HG03521 (cell line): ENCODE measurements around the gene SP140.
"Not testable (repeated sequence)": the region's sequence is repeated elsewhere in the genome, so short reads cannot be mapped to it uniquely, and the experiment has no call there.

Experiments used
- ATAC-seq: cut with Tn5 transposase; IDR thresholded peaks from one replicate; pipeline ENCODE4 v1.9.1; 2021; ENCODE audit warnings: mild to moderate bottlenecking, moderate library complexity; ENCODE audit not compliant: unreplicated experiment

SP140 gene

DNA sequence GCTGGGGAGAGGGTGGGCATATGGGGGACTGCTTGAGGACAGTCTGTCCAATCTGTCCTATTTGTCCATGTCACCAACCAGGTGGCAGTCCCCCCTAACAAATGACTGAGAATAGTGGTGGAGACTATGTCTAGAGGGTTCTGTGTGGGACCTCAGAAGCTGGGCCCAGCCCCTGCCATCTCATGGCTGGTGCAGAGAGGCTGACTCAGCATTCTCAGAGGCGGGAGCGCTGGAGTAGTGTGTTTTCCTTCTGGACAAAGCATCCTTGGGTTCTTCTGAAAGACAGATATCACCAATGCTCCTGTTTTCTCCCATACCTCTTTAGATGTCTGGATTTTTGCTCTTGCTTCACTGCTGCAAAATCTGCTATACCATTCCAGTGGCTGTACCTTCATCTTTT is 57.4 kb downstream of the SP140 start:
- ATAC-seq: no peak

DNA sequence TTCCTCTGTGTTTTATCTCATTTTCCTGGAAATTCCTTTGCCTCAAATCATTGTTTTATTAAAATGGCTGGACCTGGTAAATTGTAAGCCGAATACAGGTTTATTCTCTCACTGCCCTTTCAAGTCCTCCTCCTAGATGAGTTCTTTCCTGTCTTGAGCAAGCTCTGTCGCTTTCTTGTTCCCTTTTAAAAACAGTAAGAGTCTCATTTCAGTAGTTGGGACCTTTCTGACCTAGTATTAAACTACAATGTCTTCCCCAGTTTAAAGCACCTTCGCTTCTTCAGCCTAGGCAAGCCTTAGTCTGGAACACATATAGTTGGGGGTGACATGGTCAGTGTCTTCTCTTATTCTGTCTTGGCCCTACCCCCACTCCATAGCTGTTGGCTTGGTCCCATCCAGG is 60.5 kb downstream of the SP140 start:
- no peak for ATAC-seq

DNA sequence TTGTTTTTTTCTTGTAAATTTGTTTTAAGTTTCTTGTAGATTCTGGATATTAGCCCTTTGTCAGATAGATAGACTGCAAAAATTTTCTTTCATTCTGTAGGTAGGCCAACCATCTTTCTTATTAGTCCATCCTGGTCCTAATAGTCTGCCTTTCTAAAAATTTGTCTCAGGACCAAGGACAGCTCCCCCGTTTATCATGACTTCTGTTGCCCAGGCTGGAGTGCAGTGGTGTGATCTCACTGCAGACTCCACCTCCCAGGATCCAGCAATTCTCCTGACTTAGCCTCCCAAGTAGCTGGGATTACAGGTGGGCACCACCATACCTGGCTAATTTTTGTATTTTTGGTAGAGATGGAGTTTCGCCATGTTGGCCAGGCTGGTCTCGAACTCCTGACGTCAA is 63.8 kb downstream of the SP140 start:
- ATAC-seq: not testable (repeated sequence)

DNA sequence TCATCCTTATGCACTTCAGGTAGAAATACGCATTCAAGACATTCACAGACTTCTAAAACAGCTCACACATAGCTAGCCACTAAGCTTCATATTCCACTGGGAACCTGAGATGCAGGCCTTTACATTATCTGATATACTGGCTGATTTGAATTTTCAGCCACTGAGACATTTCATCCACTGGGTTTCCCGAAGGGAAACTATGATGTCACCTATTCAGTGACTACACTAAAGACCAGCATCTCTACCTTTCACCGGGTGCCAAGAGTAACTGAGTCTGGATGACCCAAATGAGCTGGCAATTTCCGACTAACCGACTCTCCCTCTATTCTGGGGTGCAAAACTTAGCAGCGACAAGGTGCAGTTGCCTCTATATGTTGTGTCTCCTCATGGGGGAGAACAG is 69.7 kb downstream of the SP140 start:
- ATAC-seq: no peak

DNA sequence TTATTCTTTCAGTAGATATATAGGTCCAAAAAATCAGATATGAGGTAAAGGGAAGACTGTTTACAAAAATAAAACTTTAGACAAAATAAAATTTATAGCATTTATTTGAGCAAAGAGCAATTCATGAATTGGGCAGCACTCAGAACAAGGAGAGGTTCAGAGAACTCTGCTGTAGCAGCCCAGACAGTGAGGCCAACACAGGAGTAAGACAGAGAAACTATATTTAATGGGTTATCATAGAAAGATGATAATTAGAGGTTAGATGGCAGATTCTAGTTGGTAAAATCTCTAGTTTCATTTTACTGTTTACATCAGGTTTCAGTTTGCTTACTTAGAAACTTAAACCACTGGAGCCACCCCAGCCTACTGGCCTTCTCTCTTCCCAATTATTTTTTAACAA is 71.4 kb downstream of the SP140 start:
- no peak for ATAC-seq

DNA sequence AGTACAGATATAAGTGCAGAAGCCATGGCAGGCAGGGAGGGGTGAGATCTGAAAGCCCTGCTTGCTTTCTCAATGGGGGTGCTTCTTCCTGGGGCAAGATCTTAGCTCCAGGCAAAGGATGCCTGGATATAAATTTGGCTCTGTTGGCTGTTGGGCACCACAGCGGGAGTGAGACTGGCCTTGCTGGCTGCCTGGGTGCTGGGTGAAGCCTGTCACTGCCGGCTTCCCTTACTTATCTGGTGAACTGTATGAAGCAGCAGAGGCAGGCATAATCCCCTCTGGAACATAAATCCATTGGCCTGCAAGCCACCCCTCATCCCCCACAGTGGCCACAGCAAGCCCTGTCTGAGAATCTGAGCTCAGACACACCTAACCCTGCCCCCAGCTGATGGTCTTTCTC is 74.1 kb downstream of the SP140 start:
- no peak for ATAC-seq

DNA sequence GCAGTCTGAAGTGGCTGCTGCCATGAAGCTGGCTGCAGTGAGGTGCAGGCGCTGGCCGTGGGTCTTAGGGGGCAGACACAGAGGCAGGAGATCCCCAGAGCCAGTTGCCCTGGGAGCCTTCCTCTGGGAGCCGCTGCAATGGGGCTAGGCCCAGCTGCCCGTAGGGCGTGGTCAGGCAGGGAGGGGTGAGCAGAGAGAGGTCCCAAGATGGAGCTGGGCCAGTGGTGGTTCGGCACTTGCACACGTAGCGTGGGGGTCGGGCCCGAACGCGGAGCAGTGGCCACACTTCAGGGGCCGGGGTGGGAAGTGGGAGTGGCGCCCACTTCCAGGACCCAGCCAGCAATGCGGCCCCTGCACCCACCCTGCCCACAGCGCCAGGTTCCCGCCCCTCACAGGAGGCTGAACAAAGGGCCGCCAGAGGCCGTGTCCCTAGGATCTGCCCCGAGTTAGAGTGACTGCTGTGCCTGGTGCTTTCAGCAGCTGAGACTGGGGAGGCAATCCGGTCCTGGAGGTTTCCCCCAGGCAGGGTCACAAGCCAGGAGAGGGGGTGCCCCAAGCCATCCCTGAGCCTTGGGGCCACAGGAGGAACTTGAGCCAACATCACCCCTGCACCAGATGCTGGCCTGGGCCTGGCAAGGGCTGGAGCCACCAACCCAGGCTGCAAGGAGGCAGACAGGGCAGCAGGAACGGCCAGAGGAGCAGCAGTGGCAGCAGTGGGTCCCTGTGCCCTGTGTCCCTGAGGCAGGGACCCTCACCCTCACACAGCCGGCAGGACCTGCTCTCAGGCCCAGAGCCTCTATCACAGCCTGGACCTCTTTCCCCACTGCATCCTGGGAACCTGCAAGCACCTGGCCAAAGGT is 80.1 kb downstream of the SP140 start:
- no peak for ATAC-seq

DNA sequence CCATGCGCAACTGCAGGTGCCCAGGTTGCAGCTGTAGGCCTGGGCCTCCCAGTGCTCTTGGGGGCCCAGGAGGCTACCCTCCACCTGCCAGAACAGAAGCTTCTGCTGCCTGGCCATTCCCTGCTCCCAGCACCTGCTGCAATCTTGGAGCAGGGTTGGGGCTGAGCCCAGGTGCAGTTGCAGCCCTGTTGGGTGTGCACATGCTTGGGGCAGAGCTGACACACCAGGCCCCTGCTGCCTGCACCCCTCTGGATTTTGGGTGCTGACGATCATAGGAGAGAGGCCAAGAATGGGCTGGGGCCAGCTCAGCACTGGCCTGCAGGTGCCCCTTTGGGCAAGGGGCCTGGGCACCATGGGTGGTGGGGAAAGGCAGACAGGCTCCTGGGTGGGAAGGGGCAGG is 80.9 kb downstream of the SP140 start:
- no peak for ATAC-seq

DNA sequence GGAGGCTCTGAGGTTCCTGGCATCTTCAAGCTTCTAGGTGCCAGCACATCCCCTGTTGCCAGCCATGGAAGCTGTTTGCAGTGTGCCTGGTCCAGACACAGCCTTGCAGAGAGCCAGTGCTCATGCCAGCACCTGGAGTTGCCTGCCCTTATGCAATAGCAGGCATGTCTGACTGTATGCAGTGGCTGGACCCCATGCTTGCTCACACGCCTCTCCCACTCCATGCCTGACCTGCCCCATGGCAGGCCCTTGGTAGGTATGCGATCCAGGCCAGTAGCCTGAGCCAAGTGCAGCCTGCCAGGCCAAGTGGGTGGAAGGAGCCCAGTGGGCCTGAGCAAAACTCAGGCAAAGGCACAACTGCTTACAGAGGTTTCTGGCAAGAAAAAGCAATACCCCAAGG is 81.9 kb downstream of the SP140 start:
- ATAC-seq: no peak

DNA sequence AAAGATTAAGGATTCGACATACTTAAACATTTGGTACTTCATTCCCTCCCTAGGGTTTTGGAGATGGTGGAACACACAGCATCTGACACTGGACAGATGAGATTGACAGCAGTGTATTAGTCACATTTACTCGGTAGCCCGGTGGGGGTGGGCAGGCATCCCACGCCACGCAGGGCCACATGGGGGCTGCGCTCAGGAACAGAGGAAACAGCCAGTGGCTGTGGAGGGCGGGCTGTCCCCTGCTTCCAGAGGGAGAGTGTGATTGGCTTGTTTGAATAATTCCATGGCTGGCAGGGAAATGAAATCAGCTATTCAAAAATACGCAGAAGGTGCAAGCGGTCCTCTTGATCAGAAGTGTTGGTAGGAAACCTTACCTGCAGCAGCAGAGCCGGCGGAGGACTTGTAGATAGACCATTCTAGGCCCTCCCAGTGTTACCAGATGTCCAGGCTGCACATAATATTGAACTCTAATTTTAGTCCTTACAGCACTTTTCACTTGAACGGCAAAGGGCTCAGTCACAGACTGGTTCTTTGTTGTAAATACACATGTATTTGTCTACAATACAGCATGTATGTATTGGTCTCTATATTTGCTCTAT is 83.0 kb downstream of the SP140 start:
- no peak for ATAC-seq

DNA sequence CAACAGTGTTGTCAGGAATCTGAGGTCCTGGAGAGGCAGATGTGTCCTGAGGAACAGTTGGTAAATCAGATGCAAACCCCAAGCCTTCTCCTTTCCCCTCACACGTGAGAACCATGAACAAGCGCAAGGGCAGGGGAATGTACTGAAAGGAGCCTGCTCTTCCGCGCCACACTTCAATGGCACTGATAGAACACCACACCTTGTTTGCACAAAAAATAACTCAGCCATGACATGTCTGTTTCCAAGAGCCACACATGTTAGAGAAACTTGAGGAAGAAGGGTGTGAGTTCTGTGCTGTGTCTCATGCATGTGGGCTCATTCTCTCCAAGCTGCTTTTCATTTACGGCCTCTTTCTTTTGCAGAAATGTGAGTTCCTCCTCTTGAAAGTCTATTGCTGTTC is 85.3 kb downstream of the SP140 start:
- not testable (repeated sequence) for ATAC-seq

DNA sequence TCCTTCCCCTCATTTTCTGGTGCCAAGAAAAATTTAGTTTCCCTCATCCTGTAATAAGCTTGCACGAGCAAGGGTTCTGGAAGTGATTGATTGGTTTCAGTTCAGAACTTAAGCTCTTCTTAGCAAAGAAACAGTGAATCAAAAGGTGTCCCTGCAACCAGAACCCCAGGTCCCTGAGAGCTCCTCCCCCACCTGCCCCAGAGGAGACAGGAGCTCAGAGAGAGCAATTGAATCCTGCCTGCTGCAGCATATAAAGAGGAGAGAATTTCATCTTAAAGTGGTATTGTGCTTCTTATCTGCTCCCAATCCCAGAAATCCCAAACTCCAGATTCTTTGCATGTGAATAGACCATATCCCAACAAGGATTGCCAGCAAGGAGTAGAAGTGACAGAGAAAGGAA is 86.1 kb downstream of the SP140 start:
- not testable (repeated sequence) for ATAC-seq

DNA sequence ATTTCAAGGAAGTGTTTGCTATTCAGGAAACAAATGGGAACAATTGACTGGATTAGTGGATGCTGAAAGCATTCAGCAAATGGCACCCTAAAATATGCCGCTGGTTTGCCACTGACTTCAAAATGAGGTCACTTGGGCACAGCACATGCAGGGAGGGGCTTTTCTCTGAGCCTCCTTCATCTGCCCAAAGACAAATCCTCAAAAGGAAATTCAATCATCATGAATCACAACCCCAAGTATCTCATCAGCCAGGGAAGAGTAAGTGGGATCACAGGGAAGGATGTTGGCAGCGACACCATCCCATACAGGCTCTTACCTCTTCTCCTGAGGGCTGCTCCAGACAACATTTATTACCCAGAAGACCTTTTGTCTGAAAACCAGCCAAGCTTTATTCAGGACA is 87.1 kb downstream of the SP140 start:
- no peak for ATAC-seq

DNA sequence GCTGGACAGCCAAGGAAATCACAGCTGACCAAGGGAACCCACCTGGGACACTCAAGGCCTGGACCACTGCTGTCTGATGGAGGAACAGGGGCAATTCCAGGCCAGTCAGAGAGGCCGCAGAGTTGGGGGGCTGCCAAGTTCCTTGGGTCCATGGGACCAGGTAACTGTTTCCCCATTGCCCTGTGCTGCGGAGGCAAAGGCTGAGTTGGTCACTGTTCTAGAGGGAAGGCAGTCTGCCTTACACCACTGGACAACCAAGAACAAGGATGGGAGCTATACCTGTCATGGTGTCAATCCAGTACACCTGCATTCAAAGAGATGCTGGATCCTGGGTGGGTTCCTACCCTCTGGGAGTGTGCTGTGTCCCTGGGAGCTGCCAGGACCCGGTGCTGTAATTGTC is 91.8 kb downstream of the SP140 start:
- ATAC-seq: no peak

DNA sequence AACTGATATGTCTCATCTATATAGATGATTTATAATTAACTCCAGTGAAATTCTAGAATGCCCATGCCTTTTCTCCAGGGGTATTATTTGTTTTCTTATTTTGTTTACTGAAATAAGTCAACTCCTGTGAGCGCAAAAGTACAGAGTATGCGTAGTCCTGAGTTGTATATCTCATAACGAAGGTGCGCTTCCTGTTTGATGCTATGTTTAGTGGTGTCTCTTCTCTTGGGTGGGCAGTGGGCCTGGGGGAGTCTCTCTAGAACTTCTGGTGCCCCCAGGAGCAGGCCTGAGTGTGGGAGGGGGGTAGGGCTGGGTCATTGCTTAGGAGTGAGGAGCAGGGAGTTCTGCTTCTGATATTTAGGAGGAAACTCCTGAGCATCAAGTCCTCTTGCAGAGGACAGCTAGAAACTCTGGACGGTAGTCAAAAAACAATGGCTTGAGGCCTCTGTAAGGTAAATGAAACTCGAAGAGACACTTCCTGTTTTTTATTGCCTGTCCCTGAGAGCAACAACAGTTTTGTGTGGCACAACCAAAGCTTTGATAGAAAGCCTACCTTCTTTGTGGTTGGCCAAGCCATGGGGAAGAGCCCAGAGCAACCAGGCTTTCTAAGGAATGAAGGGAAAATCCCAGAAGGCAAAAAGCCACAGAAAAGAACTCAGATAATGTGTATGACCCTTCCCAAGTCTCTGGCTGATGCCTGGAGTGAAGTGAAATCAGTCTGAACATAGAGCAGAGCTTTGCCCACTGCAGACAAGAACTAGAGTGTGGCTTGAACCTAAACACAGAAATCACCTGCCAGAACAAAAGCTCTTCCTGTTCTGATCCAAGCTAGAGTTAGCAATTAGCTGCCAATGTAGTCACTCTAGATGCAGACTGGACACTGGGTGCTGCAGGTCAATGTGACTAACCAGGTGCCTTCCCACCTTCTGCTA is 92.9 kb downstream of the SP140 start:
- ATAC-seq: no peak

DNA sequence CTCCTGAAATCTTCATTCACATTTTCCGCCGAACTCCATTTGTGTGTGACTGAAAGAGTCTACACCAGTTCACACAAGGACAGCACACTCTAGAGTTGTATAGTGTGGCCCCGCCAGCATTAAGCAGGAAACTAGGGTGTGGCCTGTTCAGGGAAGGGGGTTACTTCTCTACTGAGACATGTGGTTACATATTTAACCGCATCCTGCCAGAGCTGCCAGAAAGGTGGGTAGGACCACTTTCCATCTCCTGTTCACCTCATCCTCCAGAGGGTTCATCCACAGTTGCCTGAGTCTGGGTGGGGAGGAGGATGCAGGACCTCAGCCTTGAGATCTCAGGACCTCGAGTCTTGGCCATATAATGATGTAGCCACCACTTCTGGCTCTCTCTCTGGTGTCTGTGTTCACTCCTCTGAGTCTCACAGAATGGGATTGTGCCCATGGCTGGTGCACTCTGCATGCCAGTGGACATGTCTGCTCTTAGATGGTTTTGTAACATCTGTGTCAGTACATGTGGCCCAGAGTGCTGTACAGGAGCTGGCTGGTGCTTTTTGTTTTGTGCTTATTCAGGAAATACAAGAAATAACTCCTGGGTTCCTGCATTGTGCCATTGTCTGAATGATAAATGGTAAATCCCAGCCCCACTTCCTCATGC is 93.8 kb downstream of the SP140 start:
- peak; percentile 64 for ATAC-seq

DNA sequence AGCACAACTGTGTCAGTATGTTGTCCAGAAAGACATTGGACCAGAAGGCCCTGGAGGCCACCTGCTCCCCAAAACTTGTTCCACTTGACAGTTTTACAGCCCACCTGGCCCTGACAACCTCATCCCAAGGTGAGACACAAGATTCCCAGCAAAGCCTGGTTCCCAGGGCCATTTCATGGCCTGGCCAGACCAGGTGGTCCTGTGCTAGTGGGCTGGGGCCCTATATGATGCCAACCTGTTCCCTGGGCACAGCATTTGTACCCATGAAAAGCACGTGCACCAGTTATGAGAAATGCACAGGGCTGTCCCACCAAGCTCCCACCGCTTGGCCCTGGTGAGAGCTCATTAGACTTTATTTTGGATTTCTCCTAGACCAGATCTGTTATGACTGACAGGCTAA is 95.5 kb downstream of the SP140 start:
- ATAC-seq: no peak

DNA sequence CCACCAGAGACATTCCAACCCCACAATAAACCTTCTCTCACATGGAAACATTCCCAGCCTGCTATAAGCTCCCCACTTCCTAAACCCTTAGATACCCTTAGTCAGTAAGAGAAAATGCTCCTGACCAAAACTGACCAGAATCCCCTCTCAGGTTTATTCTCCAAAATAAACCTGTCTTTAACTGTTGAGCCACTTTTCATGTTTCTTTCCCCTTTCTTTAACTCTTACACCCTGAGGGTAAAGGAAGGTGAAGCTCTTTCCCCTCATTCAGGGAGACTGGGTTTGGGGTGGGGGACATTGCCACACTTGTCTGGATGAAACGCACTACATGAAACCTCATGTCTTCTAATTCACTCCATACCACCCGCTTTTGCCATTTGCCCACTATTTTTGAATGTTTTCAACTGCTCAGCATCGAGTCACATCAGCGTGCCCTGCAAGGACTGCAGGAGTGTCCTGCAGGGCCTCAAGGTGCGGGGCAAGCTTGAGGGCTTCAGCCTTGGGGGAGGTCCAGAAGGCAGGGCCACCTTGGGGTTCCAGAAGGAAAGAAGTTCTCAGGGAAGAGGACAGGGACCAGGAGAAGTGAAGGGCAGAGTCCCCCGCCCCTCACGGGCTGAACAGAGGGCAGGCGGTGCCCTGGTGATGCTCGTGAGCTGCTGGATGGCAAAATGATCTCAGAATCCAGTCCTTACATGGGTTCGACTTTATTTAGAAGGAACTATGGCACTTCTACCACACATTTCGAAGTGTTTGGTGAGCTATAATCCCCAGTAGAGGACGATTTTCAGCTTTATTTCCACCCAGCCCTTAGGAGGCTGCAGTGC is 97.2 kb downstream of the SP140 start:
- no peak for ATAC-seq

DNA sequence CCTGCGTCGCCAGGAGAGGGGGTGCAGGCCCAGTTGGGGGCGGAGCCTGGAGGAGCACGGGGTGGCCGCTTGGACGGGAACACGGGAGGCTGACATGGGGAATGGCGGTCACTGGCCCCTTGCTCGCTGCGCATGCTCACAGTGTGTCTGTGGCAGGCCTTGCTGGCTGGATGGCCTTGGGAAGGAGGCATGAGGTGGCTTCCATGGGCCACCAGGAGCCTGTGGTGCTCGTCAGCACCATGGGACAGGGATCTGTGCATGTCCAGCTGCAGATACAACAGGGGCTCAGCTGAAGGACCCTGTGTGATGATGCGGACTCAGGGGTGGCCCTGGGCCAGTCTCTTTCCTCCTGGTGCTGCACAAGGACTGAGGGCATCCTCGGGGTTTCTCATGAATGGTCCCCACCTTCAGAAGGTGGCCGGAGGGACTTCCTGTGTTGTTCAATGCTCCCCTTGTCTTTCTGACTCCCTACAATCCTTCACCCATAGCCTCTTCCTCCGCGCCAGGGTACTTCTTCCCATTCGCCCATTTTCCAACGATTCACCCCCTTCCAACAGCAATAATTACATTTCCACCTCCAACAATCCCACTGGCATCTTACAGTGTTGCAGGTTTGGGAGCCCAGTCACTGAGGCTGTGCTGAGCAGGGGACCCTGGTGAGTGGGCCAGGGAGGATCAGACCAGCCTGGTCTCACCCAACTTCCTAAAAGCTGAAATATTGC is 98.0 kb downstream of the SP140 start:
- ATAC-seq: no peak

DNA sequence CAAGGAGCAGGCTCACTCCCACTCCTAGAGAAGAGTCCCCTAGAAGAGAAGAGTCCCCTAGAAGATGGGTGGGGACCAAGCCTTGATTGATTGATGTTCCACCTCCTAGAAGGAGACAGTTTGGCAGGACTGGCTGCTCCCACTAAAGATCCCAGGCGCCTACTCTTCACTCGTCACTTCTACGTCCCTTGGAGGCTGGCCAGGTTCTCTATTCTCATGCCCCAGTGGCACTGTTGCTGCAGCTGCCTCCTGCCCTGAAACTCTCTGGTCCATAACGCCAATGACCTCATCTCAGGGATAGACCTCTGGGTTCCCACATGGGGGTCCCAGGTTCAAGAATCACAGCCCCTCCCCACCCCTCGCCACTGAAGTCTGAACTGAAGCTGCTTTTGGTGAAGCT is 99.0 kb downstream of the SP140 start:
- ATAC-seq: no peak
